Stimulated activated CD4-positive, alpha-beta T cell treated with anti-CD3 and anti-CD28 coated beads, Interleukin-15, amount 100 ng/mL, for 24 hours (primary cell): ENCODE results near the gene HLA-DRA.

ENCODE experiments used
- DNase-seq: peaks from one replicate; pipeline ENCODE4 v3.0.0-alpha.2; 2020

Gene HLA-DRA

GRCh38 chr6:32439602-32440214 lies at the start of gene HLA-DRA:
HLA-DRA (plus strand) TSS chr6:32439887; CDS start chr6:32439951, 64 bp downstream.
- DNase-seq: no peak

- no peak for DNase-seq
Observed at GRCh38 chr6:32391505-32391904, 48.2 kb upstream of the HLA-DRA start.

GRCh38 chr6:32393665-32394420 lies 45.8 kb upstream of the HLA-DRA start:
- DNase-seq: no peak

GRCh38 chr6:32396028-32396427 lies 43.7 kb upstream of the HLA-DRA start:
- no peak for DNase-seq

GRCh38 chr6:32397252-32397920 lies 42.3 kb upstream of the HLA-DRA start:
- no peak for DNase-seq

- DNase-seq: no peak
Observed at GRCh38 chr6:32401284-32401963, 38.3 kb upstream of the HLA-DRA start.

- no peak for DNase-seq
Observed at GRCh38 chr6:32402812-32403211, 36.9 kb upstream of the HLA-DRA start.

GRCh38 chr6:32405656-32406055 lies 34.0 kb upstream of the HLA-DRA start:
- DNase-seq: no peak

GRCh38 chr6:32406197-32406596 lies 33.5 kb upstream of the HLA-DRA start:
- no peak for DNase-seq

- DNase-seq: no peak
Observed at GRCh38 chr6:32406857-32407256, 32.8 kb upstream of the HLA-DRA start, which contains the start of gene BTNL2. BTNL2 (minus strand) TSS chr6:32407181; CDS start chr6:32407123, 58 bp downstream.

- no peak for DNase-seq
Observed at GRCh38 chr6:32410906-32411305, 28.8 kb upstream of the HLA-DRA start.

GRCh38 chr6:32411566-32412327 lies 27.9 kb upstream of the HLA-DRA start:
- no peak for DNase-seq

- peak; percentile 88 for DNase-seq
Observed at GRCh38 chr6:32413427-32414047, 26.1 kb upstream of the HLA-DRA start.

- DNase-seq: peak; percentile 85
Observed at GRCh38 chr6:32415521-32416019, 24.1 kb upstream of the HLA-DRA start.

- no peak for DNase-seq
Observed at GRCh38 chr6:32416036-32416435, 23.7 kb upstream of the HLA-DRA start.

- no peak for DNase-seq
Observed at GRCh38 chr6:32424589-32425300, 14.9 kb upstream of the HLA-DRA start.

GRCh38 chr6:32426338-32426737 lies 13.3 kb upstream of the HLA-DRA start:
- DNase-seq: no peak

- no peak for DNase-seq
Observed at GRCh38 chr6:32427218-32427617, 12.5 kb upstream of the HLA-DRA start.

GRCh38 chr6:32427934-32428474 lies 11.7 kb upstream of the HLA-DRA start:
- no peak for DNase-seq

GRCh38 chr6:32430179-32430578 lies 9.5 kb upstream of the HLA-DRA start:
- DNase-seq: no peak

GRCh38 chr6:32431142-32431541 lies 8.5 kb upstream of the HLA-DRA start:
- DNase-seq: no peak
